HL-60 (cell line): ENCODE measurements around the gene INSIG2.

Experiments
- GABPA ChIP-seq: IDR thresholded peaks from 2 replicates; pipeline ENCODE4 v1.6.1; 2012; ENCODE audit warnings: low read depth
- TF ChIP-seq, protein P1 (sequence below): IDR thresholded peaks from one replicate; pipeline ENCODE4 v1.5.1; 2011; ENCODE audit warnings: low read length, control low read depth, inconsistent platforms; ENCODE audit not compliant: insufficient read depth

DNA sequence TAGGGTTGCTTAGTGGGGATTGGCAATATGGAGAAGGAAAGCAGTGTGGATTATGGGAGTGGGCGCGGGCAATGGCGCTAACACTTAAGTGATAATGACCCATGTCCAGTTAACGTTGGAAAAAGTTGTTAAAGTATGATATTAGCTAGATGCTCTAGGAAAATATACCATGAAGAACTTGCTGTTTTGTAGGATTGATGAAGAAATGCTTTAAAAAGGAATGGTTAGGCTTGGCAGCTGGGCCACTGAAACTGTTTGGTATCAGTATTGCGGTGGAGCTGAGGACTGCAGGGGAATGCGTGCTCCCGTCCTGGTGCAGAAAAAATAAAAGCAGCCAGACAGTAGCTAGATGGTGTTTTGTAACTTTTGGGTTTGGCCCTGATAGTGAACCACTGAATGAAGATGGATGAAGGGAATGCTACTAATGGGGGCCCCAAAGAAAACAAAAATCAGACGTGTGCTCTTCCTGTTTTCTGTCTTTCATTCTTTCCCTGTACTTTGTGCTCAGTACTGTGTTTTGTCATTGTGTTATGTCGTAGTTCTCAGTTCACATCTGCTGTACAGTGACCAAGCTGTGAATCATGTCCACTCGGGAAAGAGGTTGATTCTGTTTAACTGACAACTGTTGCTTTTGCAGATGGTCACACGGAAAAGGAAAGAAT lies 999 bp downstream of the INSIG2 start:
- TF ChIP-seq, protein P1, sequence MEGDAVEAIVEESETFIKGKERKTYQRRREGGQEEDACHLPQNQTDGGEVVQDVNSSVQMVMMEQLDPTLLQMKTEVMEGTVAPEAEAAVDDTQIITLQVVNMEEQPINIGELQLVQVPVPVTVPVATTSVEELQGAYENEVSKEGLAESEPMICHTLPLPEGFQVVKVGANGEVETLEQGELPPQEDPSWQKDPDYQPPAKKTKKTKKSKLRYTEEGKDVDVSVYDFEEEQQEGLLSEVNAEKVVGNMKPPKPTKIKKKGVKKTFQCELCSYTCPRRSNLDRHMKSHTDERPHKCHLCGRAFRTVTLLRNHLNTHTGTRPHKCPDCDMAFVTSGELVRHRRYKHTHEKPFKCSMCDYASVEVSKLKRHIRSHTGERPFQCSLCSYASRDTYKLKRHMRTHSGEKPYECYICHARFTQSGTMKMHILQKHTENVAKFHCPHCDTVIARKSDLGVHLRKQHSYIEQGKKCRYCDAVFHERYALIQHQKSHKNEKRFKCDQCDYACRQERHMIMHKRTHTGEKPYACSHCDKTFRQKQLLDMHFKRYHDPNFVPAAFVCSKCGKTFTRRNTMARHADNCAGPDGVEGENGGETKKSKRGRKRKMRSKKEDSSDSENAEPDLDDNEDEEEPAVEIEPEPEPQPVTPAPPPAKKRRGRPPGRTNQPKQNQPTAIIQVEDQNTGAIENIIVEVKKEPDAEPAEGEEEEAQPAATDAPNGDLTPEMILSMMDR = no peak
- no peak for TF ChIP-seq GABPA
